Measurements from ENCODE around the gene NECAB3. TPM values are rescaled to one million over a fixed set of nuclear protein-coding genes. Genes with fewer than 3 reads are reported as not detected.
"Not testable (repeated sequence)": the region's sequence is repeated elsewhere in the genome, so short reads cannot be mapped to it uniquely, and the experiment has no call there.

NECAB3 gene
- total RNA-seq, 4 donors from 2014 or later, result 30.6 to 71.9 (median 52.9) TPM

- peak; percentile 35 for ATAC-seq
- Histone ChIP-seq H3K9me3 (no peaks in the 10 kb centered on the region), H3K27me3 (no peaks in the 10 kb centered on the region), H3K4me3 (no peak overlapping the region), H3K27ac (peak overlapping the region in 2 of 4 donors; percentile 20 to 26), H3K4me1 (peaks cover 0 to 34% (median 15%) of the 10 kb centered on the region in 3 donors), H3K36me3 (peaks cover 0 to 33% of the 10 kb centered on the region in 2 donors)
- TF ChIP-seq POLR2A (IDR thresholded peaks at IDR 0.05) (no peak), EP300 (IDR thresholded peaks at IDR 0.05) (no peak), CTCF (IDR thresholded peaks at IDR 0.05) (no peak)
- WGBS, 2 donors (ENCODE audit: low coverage in 1 of 2), result 75 to 76% methylated on average over 5 to 6 of the region's 11 CpGs
Observed at GRCh38 chr20:33647603-33648395, 26.4 kb downstream of the NECAB3 start.

- not testable (repeated sequence) for ATAC-seq, H3K9me3 ChIP-seq, H3K4me3 ChIP-seq, H3K27me3 ChIP-seq
- Histone ChIP-seq H3K27ac (peak overlapping the region in 2 of 4 donors; percentile 20 to 26), H3K36me3 (peaks cover 0 to 41% of the 10 kb centered on the region in 2 donors), H3K4me1 (peaks cover 0 to 31% (median 15%) of the 10 kb centered on the region in 3 donors)
- WGBS, 2 donors (ENCODE audit: low coverage in 1 of 2), result 81 to 87% methylated on average over 7 to 10 of the region's 14 CpGs
Observed at GRCh38 chr20:33646959-33647602, 27.1 kb downstream of the NECAB3 start.

- Histone ChIP-seq H3K9me3 (no peaks in the 10 kb centered on the region), H3K36me3 (peaks cover 0 to 49% of the 10 kb centered on the region in 2 donors), H3K27me3 (no peaks in the 10 kb centered on the region), H3K27ac (no peak overlapping the region), H3K4me3 (no peak overlapping the region), H3K4me1 (peaks cover 0 to 31% (median 15%) of the 10 kb centered on the region in 3 donors)
- no peak for TF ChIP-seq POLR2A (IDR thresholded peaks at IDR 0.05)
- TF ChIP-seq POLR2AphosphoS5 (IDR thresholded peaks at IDR 0.05), result no peak
- TF ChIP-seq EP300 (IDR thresholded peaks at IDR 0.05), result no peak
- TF ChIP-seq CTCF (IDR thresholded peaks at IDR 0.05), result no peak
- WGBS, 2 donors (ENCODE audit: low coverage in 1 of 2), result 80 to 95% methylated on average over 4 of the region's 5 CpGs
- ATAC-seq, result no peak
Observed at GRCh38 chr20:33646191-33646590, 28.0 kb downstream of the NECAB3 start.

- 80 to 94% methylated on average over 1 to 2 of the region's 2 CpGs for WGBS, 2 donors (ENCODE audit: low coverage in 1 of 2)
- no peak for ATAC-seq
- Histone ChIP-seq H3K27ac (no peak overlapping the region), H3K4me1 (peaks cover 0 to 31% (median 15%) of the 10 kb centered on the region in 3 donors), H3K36me3 (peaks cover 0 to 57% of the 10 kb centered on the region in 2 donors), H3K27me3 (no peaks in the 10 kb centered on the region), H3K9me3 (no peaks in the 10 kb centered on the region), H3K4me3 (no peak overlapping the region)
- TF ChIP-seq CTCF (IDR thresholded peaks at IDR 0.05) (no peak), POLR2AphosphoS5 (IDR thresholded peaks at IDR 0.05) (no peak), EP300 (IDR thresholded peaks at IDR 0.05) (no peak), POLR2A (IDR thresholded peaks at IDR 0.05) (no peak)
Observed at GRCh38 chr20:33645396-33645795, 28.8 kb downstream of the NECAB3 start.

GRCh38 chr20:33645072-33645358 lies 29.2 kb downstream of the NECAB3 start:
- 43 to 50% methylated on average over 1 of the region's 4 CpGs for WGBS, 2 donors (ENCODE audit: low coverage in 1 of 2)

More at GRCh38 chr20:33645072-33645358, 29.2 kb downstream of the NECAB3 start:
- H3K27ac ChIP-seq, result no peak overlapping the region
- no peak overlapping the region for H3K4me3 ChIP-seq
- peaks cover 0 to 60% of the 10 kb centered on the region in 2 donors for H3K36me3 ChIP-seq
- no peaks in the 10 kb centered on the region for H3K9me3 ChIP-seq
- peaks cover 0 to 31% (median 15%) of the 10 kb centered on the region in 3 donors for H3K4me1 ChIP-seq
- TF ChIP-seq CTCF (IDR thresholded peaks at IDR 0.05) (no peak), POLR2A (IDR thresholded peaks at IDR 0.05) (no peak), EP300 (IDR thresholded peaks at IDR 0.05) (no peak), POLR2AphosphoS5 (IDR thresholded peaks at IDR 0.05) (no peak)
- no peak for ATAC-seq
- H3K27me3 ChIP-seq, result no peaks in the 10 kb centered on the region
